Keratinocyte (primary cell): ENCODE measurements around the gene HEPHL1. TPM values are rescaled to one million over a fixed set of nuclear protein-coding genes. Genes with fewer than 3 reads are reported as not detected.
A peak's percentile ranks its signal among the peaks of the same experiment; 100 is the strongest.

Experiments used
- DNase-seq: peaks from one replicate; pipeline ENCODE4 v3.0.0-alpha.2; 2011; ENCODE audit warnings: low read depth, missing footprints, low spot score
- FAIRE-seq: peaks from 2 replicates; lab custom pipeline; 2011; peaks lifted over from hg19 to GRCh38; lab: Jason Lieb, UNC
- H2AFZ ChIP-seq: 2 replicates; pipeline ENCODE4 v1.6.0; 2012; ENCODE audit warnings: low read length, control low read depth, inconsistent platforms; ENCODE audit not compliant: control insufficient read depth
- H3K27ac ChIP-seq: 2 replicates; pipeline ENCODE4 v1.5.1; 2011; ENCODE audit warnings: low read length; ENCODE audit not compliant: control insufficient read depth, insufficient read depth
- H3K27me3 ChIP-seq: 3 replicates; pipeline ENCODE4 v1.6.0; 2011; ENCODE audit warnings: low read length; ENCODE audit not compliant: control insufficient read depth, insufficient read depth; ENCODE audit errors: extremely low read depth
- H3K36me3 ChIP-seq, 2 experiments: 2 replicates in 1 of 2; 3 replicates in 1 of 2; pipeline ENCODE4 v1.5.1; 2011; ENCODE audit warnings: low read length in 2 of 2, mild to moderate bottlenecking in 1 of 2; ENCODE audit not compliant: control insufficient read depth in 2 of 2, insufficient read depth in 2 of 2; ENCODE audit errors: extremely low read depth in 1 of 2
- H3K4me1 ChIP-seq: 3 replicates; pipeline ENCODE4 v1.5.1; 2011; ENCODE audit warnings: low read length; ENCODE audit not compliant: control insufficient read depth, insufficient read depth; ENCODE audit errors: extremely low read depth
- H3K4me2 ChIP-seq: 3 replicates; pipeline ENCODE4 v1.6.0; 2011; ENCODE audit warnings: low read depth, low read length; ENCODE audit not compliant: control insufficient read depth, insufficient read depth; ENCODE audit errors: extremely low read depth
- H3K4me3 ChIP-seq, 3 experiments: fragments of 200-600 bp in 1 of 3; sonication (generic) in 1 of 3; 2 replicates in 2 of 3; 3 replicates in 1 of 3; pipeline ENCODE4 v1.5.1; 2011 to 2016; ENCODE audit warnings: low read length in 3 of 3, mild to moderate bottlenecking in 3 of 3, control low read depth in 2 of 3, inconsistent platforms in 1 of 3, low read depth in 1 of 3, mixed read lengths in 1 of 3, mixed run types in 1 of 3, moderate library complexity in 1 of 3; ENCODE audit not compliant: control insufficient read depth in 2 of 3, insufficient read depth in 2 of 3; ENCODE audit errors: extremely low read depth in 1 of 3
- H3K79me2 ChIP-seq: 2 replicates; pipeline ENCODE4 v1.6.0; 2012; ENCODE audit warnings: low read length; ENCODE audit not compliant: control insufficient read depth, insufficient read depth
- H3K9ac ChIP-seq: 3 replicates; pipeline ENCODE4 v1.6.0; 2011; ENCODE audit warnings: low read length; ENCODE audit not compliant: control insufficient read depth, insufficient read depth; ENCODE audit errors: extremely low read depth
- H3K9me1 ChIP-seq: 3 replicates; pipeline ENCODE4 v1.6.0; 2011; ENCODE audit warnings: low read length; ENCODE audit not compliant: control insufficient read depth, insufficient read depth; ENCODE audit errors: extremely low read depth
- H3K9me3 ChIP-seq: 2 replicates; pipeline ENCODE4 v1.5.1; 2012; ENCODE audit warnings: low read depth, low read length; ENCODE audit not compliant: control insufficient read depth
- H4K20me1 ChIP-seq: 3 replicates; pipeline ENCODE4 v1.6.0; 2011; ENCODE audit warnings: low read length; ENCODE audit not compliant: control insufficient read depth, insufficient read depth; ENCODE audit errors: extremely low read depth
- CTCF ChIP-seq, 3 experiments: IDR thresholded peaks in 1 of 3; conservative IDR thresholded peaks in 1 of 3; optimal IDR thresholded peaks in 1 of 3; 2 replicates in 2 of 3; 3 replicates in 1 of 3; pipeline versions ENCODE3 to v1.5.1; 2011; ENCODE audit warnings: low read length in 3 of 3, mild to moderate bottlenecking in 3 of 3, moderate library complexity in 2 of 3, control low read depth in 1 of 3, inconsistent platforms in 1 of 3; ENCODE audit not compliant: insufficient read depth in 2 of 3; ENCODE audit errors: extremely low read depth in 1 of 3
- EZH2 ChIP-seq: IDR thresholded peaks from one replicate; pipeline ENCODE4 v1.6.1; 2012; ENCODE audit warnings: inconsistent platforms, mild to moderate bottlenecking, low read length, moderate library complexity
- dilution Hi-C: fragments of 300-500 bp; cut with MboI; formaldehyde crosslinking; loops from one replicate; pipeline ENCODE4 v1.7.0; 2020; ENCODE audit warnings: low sequenced_read_pairs; ENCODE audit not compliant: extremely low pct_ligation_motif_present
- polyA plus RNA-seq, 5 experiments: library from polyadenylated mRNA; depleted of rRNA in 3 of 5; stranded (reverse) in 3 of 5; stranded (forward) in 1 of 5; unstranded in 1 of 5; fragments of >200 nt; gene quantifications; 1 replicate in 1 of 5; 2 replicates in 3 of 5; 3 replicates in 1 of 5; pipeline versions ENCODE4 v1.2.1 to v1.2.3, GENCODE V29; 2011 to 2012; ENCODE audit warnings: missing spikeins in 2 of 5, low read depth in 1 of 5, low replicate concordance in 1 of 5

Gene HEPHL1
- polyA plus RNA-seq, 1 donor (not counting 4 experiments of a cell fraction or from before 2014, with no cell fraction given): 138 TPM

- dilution Hi-C loops: no loop called here
- TF ChIP-seq EZH2: no peak
- no peak for TF ChIP-seq CTCF (optimal IDR thresholded peaks at IDR 0.05 in 1 of 3, IDR thresholded peaks at IDR 0.05 in 1 of 3, conservative IDR thresholded peaks at IDR 0.05 in 1 of 3; ENCODE audit: extremely low read depth in 1 of 3, insufficient read depth in 2 of 3, low read length in 3 of 3)
- H3K79me2 ChIP-seq: peaks cover 65% of the 10 kb centered on the region
- H3K36me3 ChIP-seq: peaks cover 0 to 4% of the 10 kb centered on the region in 2 experiments
- H2AFZ ChIP-seq: no peak overlapping the region
- H3K4me3 ChIP-seq: no peak overlapping the region
- H3K4me2 ChIP-seq: no peak overlapping the region
- peaks cover 40% of the 10 kb centered on the region for H3K4me1 ChIP-seq
- DNase-seq (no peak), FAIRE-seq (peak; percentile 62)
- no peaks in the 10 kb centered on the region for H3K9me3 ChIP-seq
- peak overlapping the region; percentile 83 for H3K27ac ChIP-seq
- no peaks in the 10 kb centered on the region for H3K27me3 ChIP-seq
- H4K20me1 ChIP-seq: no peaks in the 10 kb centered on the region
- no peaks in the 10 kb centered on the region for H3K9me1 ChIP-seq
- no peak overlapping the region for H3K9ac ChIP-seq
Observed at GRCh38 chr11:94030059-94030458, 8.9 kb downstream of the HEPHL1 start.

GRCh38 chr11:94031625-94032024 lies 10.5 kb downstream of the HEPHL1 start:
- TF ChIP-seq EZH2: no peak
- TF ChIP-seq CTCF (optimal IDR thresholded peaks at IDR 0.05 in 1 of 3, IDR thresholded peaks at IDR 0.05 in 1 of 3, conservative IDR thresholded peaks at IDR 0.05 in 1 of 3; ENCODE audit: extremely low read depth in 1 of 3, insufficient read depth in 2 of 3, low read length in 3 of 3): no peak
- no peak overlapping the region for H3K27ac ChIP-seq
- H2AFZ ChIP-seq: no peak overlapping the region
- no peak overlapping the region for H3K9ac ChIP-seq
- H3K9me1 ChIP-seq: no peaks in the 10 kb centered on the region
- H3K4me1 ChIP-seq: peaks cover 42% of the 10 kb centered on the region
- no peaks in the 10 kb centered on the region for H3K27me3 ChIP-seq
- no peak for DNase-seq
- peaks cover 0 to 7% of the 10 kb centered on the region in 2 experiments for H3K36me3 ChIP-seq
- H3K4me2 ChIP-seq: no peak overlapping the region
- H4K20me1 ChIP-seq: no peaks in the 10 kb centered on the region
- no peak overlapping the region for H3K4me3 ChIP-seq
- H3K9me3 ChIP-seq: no peaks in the 10 kb centered on the region
- FAIRE-seq: no peak
- dilution Hi-C loops: no loop called here
- peaks cover 58% of the 10 kb centered on the region for H3K79me2 ChIP-seq
